Skeletal muscle tissue (tissue), 1 donor: ENCODE measurements around the gene OOSP2. TPM values are rescaled to one million over a fixed set of nuclear protein-coding genes. Genes with fewer than 3 reads are reported as not detected.

Experiments
- total RNA-seq: library from RNA; depleted of rRNA; stranded (reverse); fragments of >200 nt; gene quantifications from one replicate; pipeline ENCODE4 v1.2.3, GENCODE V29; 2014

The OOSP2 gene
- total RNA-seq, 1 donor from 2014 or later = not detected

Other genes starting within 250 kb of the OOSP2 start
- gene MRPL16, start 229.6 kb upstream of the OOSP2 start, total RNA-seq = 23.5 TPM
- gene CBLIF, start 194.9 kb upstream of the OOSP2 start, total RNA-seq = not detected
- 1.6 TPM for gene TCN1, start 173.9 kb upstream of the OOSP2 start, total RNA-seq
- gene OOSP3, start 161.6 kb upstream of the OOSP2 start, total RNA-seq = not detected
- gene OOSP1, start 102.0 kb upstream of the OOSP2 start, total RNA-seq = not detected
- gene OOSP4A, start 76.4 kb upstream of the OOSP2 start, total RNA-seq = not detected
- gene OOSP4B, start 23.2 kb upstream of the OOSP2 start, total RNA-seq = not detected
- gene MS4A3, start 16.3 kb downstream of the OOSP2 start, total RNA-seq = 6.8 TPM
- gene MS4A2, start 48.3 kb downstream of the OOSP2 start, total RNA-seq = under 0.01 TPM
- 33.4 TPM for gene MS4A6A, start 142.7 kb downstream of the OOSP2 start, total RNA-seq
- not detected for gene MS4A4E, start 202.7 kb downstream of the OOSP2 start, total RNA-seq
- gene MS4A4A, start 240.3 kb downstream of the OOSP2 start, total RNA-seq = 11.5 TPM